B cell (primary cell): ENCODE data around the gene MCCD1. TPM values are rescaled to one million over a fixed set of nuclear protein-coding genes. Genes with fewer than 3 reads are reported as not detected.

Source experiments
- ATAC-seq: fragments of 200-7000 bp; cut with Tn5 transposase; one replicate; pipeline ENCODE4 v1.10.0; 2021; ENCODE audit warnings: low read depth, mild to moderate bottlenecking, moderate number of reproducible peaks, moderate library complexity
- CTCF ChIA-PET: fragments of 350-600 bp; sonication (Branson Sonifier 250); formaldehyde crosslinking; loops from one replicate; lab custom pipeline; 2021; ENCODE audit warnings: antibody characterized with exemption, inconsistent platforms; lab: Charles Lee
- POLR2A ChIA-PET: fragments of 350-600 bp; sonication (Branson Sonifier 250); formaldehyde crosslinking; loops from one replicate; lab custom pipeline; 2021; ENCODE audit warnings: antibody characterized with exemption; lab: Charles Lee
- DNase-seq: peaks from one replicate; pipeline ENCODE4 v3.0.0; 2013
- H2AFZ ChIP-seq: 2 replicates; pipeline ENCODE4 v1.6.1; 2012; ENCODE audit warnings: mild to moderate bottlenecking, low read depth, low read length; ENCODE audit not compliant: insufficient read depth, poor library complexity, severe bottlenecking
- H3K27ac ChIP-seq, 2 donors: 1 replicate in 1 of 2; 2 replicates in 1 of 2; pipeline ENCODE4 v1.5.1; 2012 to 2013; ENCODE audit warnings: low read length in 2 of 2, mild to moderate bottlenecking in 2 of 2, moderate library complexity in 1 of 2
- H3K27me3 ChIP-seq, 4 experiments: fragments of 200-600 bp in 1 of 4; sonication (generic) in 1 of 4; replicated peaks in 1 of 4; 1 replicate in 2 of 4; 2 replicates in 2 of 4; pipeline versions ENCODE4 v1.6.1 to v1.7.0; 2013 to 2016; ENCODE audit warnings: low read length in 3 of 4, mild to moderate bottlenecking in 2 of 4, mixed read lengths in 1 of 4, moderate library complexity in 1 of 4; ENCODE audit not compliant: insufficient read depth in 4 of 4, control insufficient read depth in 3 of 4; ENCODE audit errors: control extremely low read depth in 1 of 4
- H3K36me3 ChIP-seq, 2 experiments: replicated peaks in 1 of 2; 1 replicate in 1 of 2; 2 replicates in 1 of 2; pipeline versions ENCODE4 v1.6.1 to v1.7.1; 2013; ENCODE audit warnings: low read length in 1 of 2; ENCODE audit not compliant: insufficient read depth in 2 of 2, control insufficient read depth in 1 of 2; ENCODE audit errors: control extremely low read depth in 1 of 2, extremely low read depth in 1 of 2
- H3K4me1 ChIP-seq, 2 donors: fragments of 200-600 bp in 1 of 2; sonication (generic) in 1 of 2; 1 replicate in 1 of 2; 2 replicates in 1 of 2; pipeline versions ENCODE4 v1.5.1 to v1.6.1; 2013 to 2017; ENCODE audit warnings: low read length in 2 of 2; ENCODE audit not compliant: control insufficient read depth in 2 of 2, insufficient read depth in 2 of 2
- H3K4me2 ChIP-seq: replicated peaks from 2 replicates; pipeline ENCODE3; 2012; ENCODE audit warnings: mild to moderate bottlenecking, low read depth, low read length; ENCODE audit not compliant: poor library complexity, severe bottlenecking
- H3K4me3 ChIP-seq, 5 experiments: fragments of 200-600 bp in 1 of 5; sonication (generic) in 1 of 5; 1 replicate in 3 of 5; 2 replicates in 2 of 5; pipeline versions ENCODE4 v1.5.1 to v1.7.0; 2011 to 2016; ENCODE audit warnings: low read length in 4 of 5, mild to moderate bottlenecking in 4 of 5, low read depth in 2 of 5, control low read depth in 1 of 5, moderate library complexity in 1 of 5; ENCODE audit not compliant: insufficient read depth in 1 of 5; ENCODE audit errors: control extremely low read depth in 1 of 5, extremely low read depth in 1 of 5
- H3K79me2 ChIP-seq: fragments of 200-600 bp; sonication (generic); one replicate; pipeline ENCODE4 v1.6.0; 2016; ENCODE audit warnings: low read length; ENCODE audit not compliant: control insufficient read depth, insufficient read depth
- H3K9ac ChIP-seq: fragments of 200-600 bp; sonication (generic); 2 replicates; pipeline ENCODE4 v1.6.1; 2017; ENCODE audit warnings: mild to moderate bottlenecking, low read length, moderate library complexity
- H3K9me3 ChIP-seq, 3 donors: one replicate each; pipeline versions ENCODE4 v1.6.1 to v1.7.1; 2013; ENCODE audit warnings: low read length in 2 of 3; ENCODE audit not compliant: control insufficient read depth in 2 of 3, insufficient read depth in 1 of 3; ENCODE audit errors: control extremely low read depth in 1 of 3
- H4K20me1 ChIP-seq: 2 replicates; pipeline ENCODE4 v1.6.0; 2012; ENCODE audit warnings: mild to moderate bottlenecking, low read length; ENCODE audit not compliant: insufficient read depth, control insufficient read depth, poor library complexity, severe bottlenecking
- H3K27ac Mint-ChIP-seq: one replicate; pipeline ENCODE4 v1.8.0; 2021; ENCODE audit warnings: mixed read lengths
- H3K27me3 Mint-ChIP-seq: one replicate; pipeline ENCODE4 v1.8.0; 2021; ENCODE audit warnings: mixed read lengths
- H3K4me1 Mint-ChIP-seq: one replicate; pipeline ENCODE4 v1.8.0; 2021; ENCODE audit warnings: mixed read lengths
- H3K4me3 Mint-ChIP-seq: one replicate; pipeline ENCODE4 v1.8.0; 2021; ENCODE audit warnings: mixed read lengths
- H3K9me3 Mint-ChIP-seq: one replicate; pipeline ENCODE4 v1.8.0; 2022; ENCODE audit warnings: mixed read lengths; ENCODE audit not compliant: insufficient read depth
- CTCF ChIP-seq: fragments of 200-600 bp; IDR thresholded peaks from one replicate; pipeline ENCODE4 v1.8.0; 2022; ENCODE audit warnings: antibody characterized with exemption, mild to moderate bottlenecking
- EZH2 ChIP-seq: IDR thresholded peaks from 2 replicates; pipeline ENCODE4 v1.6.1; 2012; ENCODE audit warnings: borderline replicate concordance, low read depth, mild to moderate bottlenecking, moderate library complexity, low read length; ENCODE audit not compliant: insufficient read depth, poor library complexity, severe bottlenecking
- WGBS: methylation state at CpG from one replicate; pipeline ENCODE4 v1.1.5; 2013; ENCODE audit warnings: missing lambda C conversion rate; ENCODE audit not compliant: insufficient coverage; 5-methylcytosine and 5-hydroxymethylcytosine counted together
- intact Hi-C: fragments of 100-400 bp; cut with micrococcal nuclease; formaldehyde crosslinking; loops from one replicate; pipeline ENCODE4 v1.10.0; 2022
- polyA plus RNA-seq: library from polyadenylated mRNA; depleted of rRNA; stranded (reverse); fragments of >200 nt; gene quantifications from 2 replicates; pipeline ENCODE4 v1.2.3, GENCODE V29; 2012
- total RNA-seq, 2 donors: library from RNA; stranded (reverse); fragments of 120-200 nt in 1 of 2; gene quantifications; 1 replicate in 1 of 2; 2 replicates in 1 of 2; pipeline versions ENCODE4 v1.2.3 to v1.2.4, GENCODE V29; 2013 to 2022

The MCCD1 gene
- total and polyA plus RNA-seq, 2 donors (not counting 1 experiment from before 2014, with no cell fraction given), result not detected

GRCh38 chr6:31574106-31575061 lies 45.6 kb downstream of the MCCD1 start:
- Histone ChIP-seq H3K4me2 (peak overlapping the region; percentile 88), H3K36me3 (peaks cover 2 to 25% of the 10 kb centered on the region in 2 experiments), H4K20me1 (peaks cover 10% of the 10 kb centered on the region), H3K27ac (peak overlapping the region; percentile 80 to 89), H3K4me1 (peaks cover 80 to 98% of the 10 kb centered on the region in 2 donors), H2AFZ (peak overlapping the region; percentile 36), H3K4me3 (peak overlapping the region in 3 of 5 experiments; percentile 74 to 85 (median 77)), H3K27me3 (no peaks in the 10 kb centered on the region), H3K9me3 (no peaks in the 10 kb centered on the region), H3K9ac (peak overlapping the region; percentile 74), H3K79me2 (peaks cover 93% of the 10 kb centered on the region)
- ChIA-PET POLR2A (interaction anchor here (0.5 to 42.6 kb wide), 5 partner anchors 8 to 1358 kb away, joined by 3 to 1450 read pairs (median 5); partner anchors contain the start of genes ATP6V1G2, DDX39B, LST1 and LTA), CTCF (interaction anchor here (1.5 to 35.3 kb wide), 4 partner anchors 9 to 34 kb away, joined by 4 to 2241 read pairs (median 565); partner anchors contain the start of genes ATP6V1G2, LST1, LTA and LTB)
- TF ChIP-seq EZH2 (no peak), CTCF (no peak)
- intact Hi-C loops, result no loop called here
- DNase-seq (peak; percentile 30), ATAC-seq (no peak)
- Mint-ChIP-seq H3K4me3 (peak overlapping the region; percentile 89), H3K27me3 (no peaks in the 10 kb centered on the region), H3K27ac (peak overlapping the region; percentile 93), H3K4me1 (peaks cover 94% of the 10 kb centered on the region), H3K9me3 (no peaks in the 10 kb centered on the region)
- 59% methylated on average over 13 of the region's 14 CpGs for WGBS
